HG03175 (cell line): Measurements from ENCODE around the gene TTC17.
"Not testable (repeated sequence)": the region's sequence is repeated elsewhere in the genome, so short reads cannot be mapped to it uniquely, and the experiment has no call there.

Experiments
- ATAC-seq: cut with Tn5 transposase; IDR thresholded peaks from one replicate; pipeline ENCODE4 v1.9.1; 2021; ENCODE audit warnings: mild to moderate bottlenecking, moderate library complexity; ENCODE audit not compliant: unreplicated experiment

Gene TTC17

GRCh38 chr11:43384393-43384792, 25.7 kb downstream of the TTC17 start:
- no peak for ATAC-seq

DNA sequence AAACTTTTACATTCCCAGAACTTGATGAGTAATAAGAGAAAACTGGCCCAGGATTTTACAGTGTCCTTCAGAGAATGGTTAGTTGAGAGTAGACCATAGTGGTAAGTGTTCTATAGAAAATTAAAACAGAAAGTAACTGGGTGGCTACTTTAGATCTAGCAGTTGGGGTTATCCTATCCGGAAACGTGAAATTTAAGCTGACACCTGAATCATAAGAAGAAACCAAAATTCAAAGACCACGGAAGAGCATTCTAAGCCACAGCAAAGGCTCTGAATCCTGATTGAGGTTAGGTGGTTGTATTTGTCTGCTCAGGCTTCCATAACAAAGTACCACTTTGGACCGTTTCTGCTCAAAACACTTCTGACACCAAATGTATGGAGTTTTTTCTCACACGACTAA, 34.0 kb downstream of the TTC17 start:
- no peak for ATAC-seq

GRCh38 chr11:43393765-43394355, 35.1 kb downstream of the TTC17 start:
- no peak for ATAC-seq

DNA sequence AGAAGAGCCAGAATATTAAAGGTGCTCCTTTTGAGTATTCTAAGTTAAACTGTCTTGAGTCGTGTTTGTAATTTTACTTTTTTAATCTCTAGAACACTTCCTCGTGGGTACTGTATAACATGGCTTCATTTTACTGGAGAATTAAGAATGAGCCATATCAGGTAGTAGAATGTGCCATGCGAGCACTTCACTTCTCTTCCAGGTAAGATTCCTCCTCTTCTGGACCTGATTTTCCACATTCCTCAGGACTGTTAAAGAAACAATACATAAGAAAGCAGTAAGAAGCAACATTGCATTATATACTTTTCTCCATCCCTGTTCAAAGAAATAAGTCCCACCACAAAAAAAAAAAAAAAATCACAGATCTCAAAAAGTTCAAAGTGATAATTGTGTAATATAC, 37.9 kb downstream of the TTC17 start:
- ATAC-seq: no peak

- ATAC-seq: no peak
These were observed 38.5 kb downstream of the TTC17 start for GRCh38 chr11:43397251-43397650.

DNA sequence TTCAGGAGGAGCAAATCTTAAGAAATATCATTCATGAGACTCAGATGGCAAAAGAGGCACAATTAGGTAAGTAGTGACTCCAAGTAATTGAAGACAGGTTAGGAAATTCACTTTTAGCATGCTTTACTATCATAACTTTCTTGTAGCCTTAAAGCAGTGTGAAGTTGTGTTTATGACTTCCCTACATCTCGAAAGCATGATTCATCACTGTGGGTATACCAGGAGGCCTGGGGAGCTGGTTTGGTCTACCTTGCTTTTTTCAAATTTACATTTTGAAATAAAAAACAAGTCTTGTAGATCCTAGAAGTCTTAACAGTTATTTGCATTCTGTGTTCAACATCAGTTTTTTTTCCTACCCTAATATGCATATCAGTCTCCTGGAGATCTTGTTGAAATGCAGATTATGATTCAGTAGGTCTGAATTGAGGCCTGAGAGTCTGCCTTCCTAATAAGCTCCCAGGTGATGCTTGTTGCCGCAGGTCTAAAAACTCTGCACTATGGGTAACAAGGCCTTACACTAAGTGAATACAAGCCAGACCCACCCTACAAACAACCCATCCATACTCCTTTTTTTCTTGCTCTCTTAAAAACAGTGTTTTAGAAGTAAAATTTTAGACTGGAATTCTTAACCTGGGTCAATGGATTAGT, 41.4 kb downstream of the TTC17 start:
- no peak for ATAC-seq

GRCh38 chr11:43401252-43401651, 42.5 kb downstream of the TTC17 start:
- no peak for ATAC-seq

DNA sequence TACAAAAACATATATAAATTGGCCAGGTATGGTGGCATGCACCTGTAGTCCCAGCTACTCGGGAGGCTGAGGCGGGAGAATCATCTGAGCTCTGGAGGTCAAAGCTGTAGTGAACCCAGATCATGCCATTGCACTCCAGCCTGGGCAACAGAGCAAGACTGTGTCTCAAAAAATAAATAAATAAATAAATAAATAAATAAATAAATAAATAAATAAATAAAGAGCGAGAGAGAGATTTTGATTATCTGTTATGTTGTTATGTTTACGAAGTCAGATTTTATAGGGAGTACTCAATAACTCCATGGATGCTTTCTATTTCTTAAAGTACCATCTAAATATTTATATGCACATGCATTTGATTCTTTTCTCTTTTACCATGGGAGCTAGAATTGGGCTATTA, 43.1 kb downstream of the TTC17 start:
- ATAC-seq: not testable (repeated sequence)

DNA sequence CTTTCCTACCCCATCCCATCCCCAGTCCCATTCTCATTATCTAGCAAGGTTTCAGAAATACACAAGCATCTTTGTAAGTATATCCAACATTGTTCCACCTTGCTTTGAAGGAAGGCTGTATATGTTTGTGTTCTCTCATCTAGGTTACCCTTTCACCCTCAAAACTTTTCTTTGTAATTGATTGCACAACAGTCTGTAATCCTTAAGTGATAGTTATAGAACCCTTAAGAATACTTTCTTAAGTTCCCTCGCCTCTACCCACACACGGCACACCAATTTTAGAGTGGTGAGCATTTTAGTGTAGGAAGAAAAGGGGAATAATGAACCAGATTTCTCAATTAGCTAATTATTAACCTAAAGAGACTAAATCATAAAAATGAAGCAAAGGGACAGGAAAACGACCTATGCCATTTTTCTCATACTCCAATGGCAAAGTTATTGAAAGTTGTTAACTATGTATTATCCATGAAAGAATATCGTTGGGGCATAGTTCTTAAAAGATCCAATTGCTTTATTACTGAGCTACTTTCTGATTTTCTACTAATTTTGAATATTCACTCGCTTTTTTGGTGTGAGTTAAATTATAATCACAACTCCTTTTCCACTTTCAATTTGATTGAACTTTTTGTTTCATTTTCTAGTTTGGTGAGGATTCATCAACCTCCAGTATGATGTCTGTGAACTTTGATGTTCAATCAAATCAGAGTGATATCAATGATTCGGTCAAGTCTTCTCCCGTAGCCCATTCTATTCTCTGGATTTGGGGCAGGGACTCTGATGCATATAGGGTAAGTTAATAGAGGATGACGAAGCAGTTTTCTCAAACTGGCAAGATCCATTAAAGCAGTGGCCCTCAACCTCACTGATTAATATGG, 44.9 kb downstream of the TTC17 start:
- no peak for ATAC-seq

- no peak for ATAC-seq
These were observed 45.7 kb downstream of the TTC17 start for GRCh38 chr11:43404406-43404805.

DNA sequence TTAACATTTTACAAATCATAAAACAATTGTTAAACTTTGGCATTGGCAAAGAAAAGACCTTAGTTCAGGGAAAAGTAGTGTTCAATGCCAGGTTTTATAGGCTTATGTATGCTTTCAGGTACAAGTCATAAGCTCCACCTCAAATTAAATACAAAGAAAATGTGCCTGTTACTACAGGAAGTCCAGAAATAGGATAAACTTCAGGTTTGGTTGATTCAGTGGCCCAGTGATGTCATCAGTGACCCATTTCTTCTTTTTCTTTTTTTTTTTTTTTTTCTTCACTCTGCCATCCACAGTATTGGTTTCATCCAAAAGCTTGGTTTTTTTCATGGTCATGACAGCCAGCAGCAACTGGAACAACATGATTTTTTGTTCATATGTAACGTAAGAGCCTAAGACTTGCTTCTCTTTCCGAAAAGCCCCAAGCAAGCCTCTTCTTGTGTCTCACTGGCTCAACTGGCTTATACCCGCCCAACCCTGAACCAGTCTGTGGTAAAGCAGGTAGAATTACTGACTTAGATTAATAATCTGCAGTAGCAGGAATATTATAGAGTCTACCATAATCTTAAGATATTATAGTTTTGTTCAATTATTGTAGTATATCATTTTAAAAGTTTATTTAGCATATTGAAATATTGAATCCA, 46.2 kb downstream of the TTC17 start:
- ATAC-seq: no peak

DNA sequence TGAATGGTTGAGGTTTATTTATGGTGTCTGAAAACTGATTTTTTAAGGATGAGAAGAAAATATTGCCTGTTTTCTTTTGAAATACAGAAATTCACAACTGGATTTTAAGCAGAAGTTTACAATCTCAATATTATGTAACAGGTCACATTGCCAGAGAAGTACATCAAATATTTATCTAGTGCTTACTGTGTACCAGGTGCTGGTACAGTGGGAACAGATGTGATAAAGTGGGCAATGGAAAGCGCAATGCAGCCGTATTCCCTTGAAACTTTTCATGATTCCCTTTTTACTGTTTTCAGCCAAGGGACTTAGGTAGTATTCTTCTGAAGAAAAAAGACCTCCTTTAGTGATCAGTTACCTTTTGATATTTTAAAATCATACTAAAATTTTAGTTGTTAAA, 49.6 kb downstream of the TTC17 start:
- ATAC-seq: no peak

DNA sequence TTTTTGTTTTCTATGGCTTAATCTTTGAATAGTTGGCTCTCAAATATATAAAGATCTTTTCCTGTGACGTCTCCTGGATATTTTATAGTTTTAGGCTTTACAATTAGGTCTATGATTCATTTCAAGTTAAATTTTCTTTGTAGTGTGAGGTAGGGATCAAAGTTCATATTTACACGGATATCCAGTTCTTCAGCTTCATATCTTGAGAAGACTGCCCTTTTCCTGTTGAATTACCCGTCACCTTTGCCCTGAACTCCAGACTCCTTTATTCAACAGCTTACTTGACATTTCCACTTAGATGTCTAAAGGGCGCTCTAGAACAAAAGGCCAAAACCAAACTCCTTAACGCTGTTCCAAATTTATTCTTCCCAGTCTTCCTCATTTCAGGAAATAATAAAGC, 51.7 kb downstream of the TTC17 start:
- no peak for ATAC-seq

GRCh38 chr11:43418197-43418596, 59.5 kb downstream of the TTC17 start:
- ATAC-seq: no peak

DNA sequence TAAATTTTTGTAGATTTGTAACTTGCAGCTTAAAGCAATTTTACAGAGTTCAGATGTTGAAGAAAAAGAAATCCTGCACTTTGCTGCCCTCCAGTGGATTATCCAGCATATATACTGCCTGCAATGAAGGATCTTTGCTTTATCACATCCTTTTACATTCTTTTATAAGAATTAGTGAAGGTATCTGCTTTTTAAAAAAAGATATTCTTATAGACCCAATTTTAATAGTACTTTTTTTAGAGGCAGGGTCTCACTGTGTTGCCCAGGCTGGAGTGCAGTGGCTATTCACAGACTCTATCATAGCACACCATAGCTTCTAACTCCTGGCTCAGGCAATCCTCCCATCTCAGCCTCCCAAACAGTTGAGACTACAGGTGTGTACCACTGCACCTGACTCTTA, 60.7 kb downstream of the TTC17 start:
- peak; percentile 63 for ATAC-seq

DNA sequence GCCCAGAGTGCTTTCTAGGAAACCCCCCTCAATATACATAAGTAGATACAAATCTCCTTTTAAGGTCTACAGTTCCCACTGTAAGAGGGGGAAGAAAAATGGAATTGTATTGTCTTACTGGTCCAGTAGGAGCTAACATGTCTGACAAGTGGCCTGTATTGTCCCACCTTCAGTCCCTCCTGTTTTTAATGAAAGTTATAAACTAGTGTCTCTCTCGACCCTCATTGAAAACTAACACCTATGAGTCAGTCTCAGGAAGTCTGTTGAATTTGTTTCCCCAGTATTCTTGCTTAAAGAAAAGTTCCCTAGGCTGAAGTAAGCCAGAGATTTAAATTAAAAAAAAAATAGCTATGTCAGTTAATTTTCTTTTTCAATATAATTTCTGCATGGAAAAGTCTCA, 69.3 kb downstream of the TTC17 start:
- no peak for ATAC-seq

GRCh38 chr11:43430916-43431315, 72.2 kb downstream of the TTC17 start:
- not testable (repeated sequence) for ATAC-seq

DNA sequence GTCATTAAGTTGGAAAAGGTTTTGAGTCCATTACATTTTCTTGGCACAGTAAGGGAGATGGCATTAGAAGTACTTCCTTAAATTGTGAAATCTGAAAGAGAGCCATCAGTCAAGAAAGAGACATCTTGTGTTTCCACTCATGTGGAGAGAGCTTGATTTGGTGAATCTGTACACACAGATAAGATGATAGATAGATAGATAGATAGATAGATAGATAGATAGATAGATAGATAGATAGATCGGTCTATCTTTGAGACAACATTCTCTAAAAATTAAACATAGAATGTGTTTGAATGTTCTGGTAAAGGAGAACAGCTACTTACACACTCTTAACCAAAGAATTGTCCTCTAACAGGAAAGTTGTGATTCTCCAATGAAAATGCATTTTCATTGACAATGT, 76.2 kb downstream of the TTC17 start:
- no peak for ATAC-seq

GRCh38 chr11:43440486-43440885, 81.8 kb downstream of the TTC17 start:
- ATAC-seq: no peak

DNA sequence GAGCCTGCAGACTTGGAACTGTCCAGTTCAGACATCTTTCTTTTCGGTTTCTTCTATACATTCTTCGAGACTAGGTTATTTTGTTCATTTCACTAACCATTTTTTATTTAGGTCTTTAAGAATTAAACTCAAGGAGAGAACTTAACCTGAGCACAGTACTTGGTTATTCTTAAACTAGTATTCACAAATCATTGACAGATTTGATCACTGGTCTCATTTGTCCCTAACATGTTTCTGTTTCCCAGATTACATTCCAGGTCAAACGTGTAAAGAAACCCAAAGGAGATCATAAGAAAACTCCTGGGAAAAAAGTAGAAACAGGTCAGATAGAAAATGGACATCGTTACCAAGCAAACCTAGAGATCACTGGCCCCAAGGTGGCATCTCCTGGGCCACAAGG, 85.1 kb downstream of the TTC17 start:
- no peak for ATAC-seq

GRCh38 chr11:43447151-43447550, 88.4 kb downstream of the TTC17 start:
- no peak for ATAC-seq

GRCh38 chr11:43458486-43458885, 99.8 kb downstream of the TTC17 start:
- ATAC-seq: no peak
